ENCODE data around the gene CD99.
"Not testable (repeated sequence)": the region's sequence is repeated elsewhere in the genome, so short reads cannot be mapped to it uniquely, and the experiment has no call there.

CD99 gene

GRCh38 chrX:2723286-2723879, 32.3 kb downstream of the CD99 start:
- Mint-ChIP-seq H3K4me1 (peaks cover 9% of the 10 kb centered on the region), H3K4me3 (no peak overlapping the region), H3K36me3 (peaks cover 24% of the 10 kb centered on the region), H3K27me3 (no peaks in the 10 kb centered on the region), H3K27ac (no peak overlapping the region), H3K9me3 (no peaks in the 10 kb centered on the region)

DNA sequence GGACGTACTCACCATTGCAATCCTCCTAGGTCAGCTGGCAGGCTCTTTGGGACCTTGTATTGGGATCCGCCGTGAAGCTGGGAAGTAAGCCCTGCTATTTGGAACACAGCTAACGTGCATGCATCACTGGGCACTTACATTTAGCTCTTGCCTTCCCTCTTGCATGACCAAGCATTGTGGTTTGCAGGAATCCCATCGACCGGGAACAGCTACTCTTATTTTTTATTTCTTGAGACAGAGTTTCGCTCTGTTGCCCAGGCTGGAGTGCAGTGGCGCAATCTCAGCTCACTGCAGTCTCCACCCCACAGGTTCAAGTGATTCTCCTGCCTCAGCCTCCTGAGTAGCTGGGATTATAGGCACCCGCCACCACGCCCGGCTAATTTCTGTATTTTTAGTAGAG, 36.2 kb downstream of the CD99 start:
- peaks cover 31% of the 10 kb centered on the region for H3K36me3 Mint-ChIP-seq
- not testable (repeated sequence) for H3K27me3 Mint-ChIP-seq, H3K27ac Mint-ChIP-seq, H3K9me3 Mint-ChIP-seq, H3K4me3 Mint-ChIP-seq, H3K4me1 Mint-ChIP-seq

DNA sequence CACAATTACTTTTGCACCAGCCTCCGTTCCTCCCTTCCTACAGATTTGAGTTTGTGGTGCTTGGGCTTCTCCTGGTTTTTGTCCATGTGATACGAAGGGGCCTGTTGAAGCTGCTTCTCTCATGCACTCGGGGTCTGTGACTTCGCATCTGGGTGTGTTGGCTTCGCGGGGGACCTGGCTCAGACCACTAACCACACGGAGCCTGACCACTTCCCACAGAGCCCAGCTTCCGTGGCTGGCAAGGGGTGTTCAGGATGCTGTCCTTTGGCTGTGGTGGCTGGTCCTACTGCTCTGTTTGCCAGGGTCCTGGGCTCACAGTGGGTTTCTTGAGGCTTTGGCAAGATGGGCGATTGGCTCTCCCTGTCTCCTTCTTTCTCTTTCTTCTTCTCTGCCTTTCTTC, 41.0 kb downstream of the CD99 start:
- no peaks in the 10 kb centered on the region for H3K9me3 Mint-ChIP-seq
- H3K36me3 Mint-ChIP-seq = peaks cover 29% of the 10 kb centered on the region
- peak overlapping the region; percentile 27 for H3K27ac Mint-ChIP-seq
- H3K4me3 Mint-ChIP-seq = no peak overlapping the region
- peaks cover 6% of the 10 kb centered on the region for H3K4me1 Mint-ChIP-seq
- H3K27me3 Mint-ChIP-seq = no peaks in the 10 kb centered on the region

GRCh38 chrX:2732649-2733048, 41.6 kb downstream of the CD99 start:
- Mint-ChIP-seq H3K9me3 (no peaks in the 10 kb centered on the region), H3K27ac (peak overlapping the region; percentile 53), H3K27me3 (no peaks in the 10 kb centered on the region), H3K4me3 (no peak overlapping the region), H3K4me1 (peaks cover 6% of the 10 kb centered on the region), H3K36me3 (peaks cover 29% of the 10 kb centered on the region)

DNA sequence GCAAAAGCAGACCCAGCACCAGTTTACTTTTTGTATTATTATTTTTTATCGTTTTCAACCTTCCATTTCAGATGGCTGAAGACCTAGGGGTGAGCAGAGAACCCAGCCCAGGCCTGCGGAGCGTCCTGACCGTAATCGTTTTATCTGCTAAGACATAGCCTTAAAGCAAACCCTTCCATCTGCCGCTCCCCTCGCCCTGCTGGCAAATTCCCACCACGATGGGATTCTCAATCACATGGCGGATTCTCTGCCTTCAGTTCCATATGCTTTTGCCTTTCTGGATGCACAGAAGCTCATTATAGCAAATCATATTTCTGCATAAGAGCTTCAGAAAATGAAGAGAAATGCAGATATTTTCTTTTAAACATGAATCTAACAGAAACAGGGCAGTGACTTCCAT, 42.2 kb downstream of the CD99 start:
- H3K36me3 Mint-ChIP-seq = peaks cover 29% of the 10 kb centered on the region
- H3K4me1 Mint-ChIP-seq = peaks cover 6% of the 10 kb centered on the region
- no peak overlapping the region for H3K4me3 Mint-ChIP-seq
- no peaks in the 10 kb centered on the region for H3K27me3 Mint-ChIP-seq
- H3K27ac Mint-ChIP-seq = peak overlapping the region; percentile 9
- H3K9me3 Mint-ChIP-seq = no peaks in the 10 kb centered on the region

DNA sequence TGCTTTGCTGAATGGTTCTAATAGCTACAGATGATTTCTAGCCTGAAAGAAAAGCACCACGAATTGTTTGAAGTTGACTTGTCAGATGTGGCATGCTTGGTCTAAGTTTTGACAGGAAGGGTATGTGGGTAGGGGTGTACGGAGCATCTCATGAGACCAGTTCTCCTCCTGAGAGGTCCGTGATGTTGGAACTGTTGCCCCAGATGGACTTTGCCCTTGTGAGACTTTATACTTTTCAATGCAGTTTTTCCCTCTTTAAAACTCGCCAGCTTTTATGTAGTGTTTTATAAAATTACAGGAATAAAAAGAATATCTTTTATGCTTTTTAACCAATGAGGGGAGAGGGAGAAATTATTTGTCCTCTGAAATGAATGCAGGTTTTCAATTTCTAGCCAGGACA, 44.2 kb downstream of the CD99 start:
- peaks cover 27% of the 10 kb centered on the region for H3K36me3 Mint-ChIP-seq
- H3K4me3 Mint-ChIP-seq = no peak overlapping the region
- peaks cover 6% of the 10 kb centered on the region for H3K4me1 Mint-ChIP-seq
- H3K9me3 Mint-ChIP-seq = no peaks in the 10 kb centered on the region
- H3K27ac Mint-ChIP-seq = no peak overlapping the region
- no peaks in the 10 kb centered on the region for H3K27me3 Mint-ChIP-seq

- H3K9me3 Mint-ChIP-seq = no peaks in the 10 kb centered on the region
- no peaks in the 10 kb centered on the region for H3K27me3 Mint-ChIP-seq
- H3K4me3 Mint-ChIP-seq = no peak overlapping the region
- no peak overlapping the region for H3K27ac Mint-ChIP-seq
- no peaks in the 10 kb centered on the region for H3K4me1 Mint-ChIP-seq
- H3K36me3 Mint-ChIP-seq = peaks cover 25% of the 10 kb centered on the region
Measured at GRCh38 chrX:2740672-2741071, 49.6 kb downstream of the CD99 start.

DNA sequence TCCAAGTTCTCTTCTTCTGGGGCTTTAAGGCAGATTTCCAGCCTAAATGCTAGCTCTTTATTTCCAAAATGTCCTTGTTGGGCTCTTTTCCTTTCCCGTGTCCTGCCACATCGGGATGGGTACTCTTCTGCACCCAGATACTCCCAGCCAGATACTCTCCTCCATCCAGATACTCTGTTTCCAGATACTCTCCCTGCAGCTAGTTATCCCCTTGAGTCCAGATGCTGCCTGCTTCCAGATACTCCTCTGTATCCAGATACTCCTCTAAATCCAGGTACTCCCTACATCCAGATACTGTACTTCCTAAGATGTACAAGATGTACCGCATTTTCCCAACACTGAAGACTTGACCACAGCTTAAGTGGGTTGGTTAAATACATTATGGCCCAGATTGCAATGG, 50.3 kb downstream of the CD99 start:
- Mint-ChIP-seq H3K27ac (peak overlapping the region; percentile 72), H3K9me3 (no peaks in the 10 kb centered on the region), H3K4me3 (no peak overlapping the region), H3K36me3 (peaks cover 25% of the 10 kb centered on the region), H3K27me3 (no peaks in the 10 kb centered on the region), H3K4me1 (no peaks in the 10 kb centered on the region)

- H3K4me3 Mint-ChIP-seq, H3K27me3 Mint-ChIP-seq, H3K9me3 Mint-ChIP-seq, H3K4me1 Mint-ChIP-seq, H3K36me3 Mint-ChIP-seq: not testable (repeated sequence)
- H3K27ac Mint-ChIP-seq = peak overlapping the region; percentile 46
Measured at GRCh38 chrX:2746250-2746649, 55.2 kb downstream of the CD99 start.

- Mint-ChIP-seq H3K4me1 (no peaks in the 10 kb centered on the region), H3K27ac (no peak overlapping the region), H3K9me3 (no peaks in the 10 kb centered on the region), H3K4me3 (no peak overlapping the region), H3K36me3 (no peaks in the 10 kb centered on the region), H3K27me3 (no peaks in the 10 kb centered on the region)
Measured at GRCh38 chrX:2748171-2748814, 57.2 kb downstream of the CD99 start.

GRCh38 chrX:2748815-2749188, 57.7 kb downstream of the CD99 start:
- Mint-ChIP-seq H3K27ac (no peak overlapping the region), H3K27me3 (no peaks in the 10 kb centered on the region), H3K4me1 (no peaks in the 10 kb centered on the region), H3K4me3 (no peak overlapping the region), H3K36me3 (no peaks in the 10 kb centered on the region), H3K9me3 (no peaks in the 10 kb centered on the region)

GRCh38 chrX:2751291-2751690, 60.2 kb downstream of the CD99 start:
- H3K36me3 Mint-ChIP-seq = no peaks in the 10 kb centered on the region
- no peaks in the 10 kb centered on the region for H3K4me1 Mint-ChIP-seq
- H3K27me3 Mint-ChIP-seq = no peaks in the 10 kb centered on the region
- H3K27ac Mint-ChIP-seq = no peak overlapping the region
- no peak overlapping the region for H3K4me3 Mint-ChIP-seq
- H3K9me3 Mint-ChIP-seq = no peaks in the 10 kb centered on the region

- H3K4me3 Mint-ChIP-seq, H3K36me3 Mint-ChIP-seq, H3K27me3 Mint-ChIP-seq, H3K27ac Mint-ChIP-seq, H3K4me1 Mint-ChIP-seq, H3K9me3 Mint-ChIP-seq: not testable (repeated sequence)
Measured at GRCh38 chrX:2751874-2752300, 60.8 kb downstream of the CD99 start, which contains the start of gene XG. XG (plus strand) TSS chrX:2752040; CDS start chrX:2752275, 235 bp downstream.

GRCh38 chrX:2752441-2752840, 61.3 kb downstream of the CD99 start:
- H3K4me1 Mint-ChIP-seq, H3K36me3 Mint-ChIP-seq, H3K9me3 Mint-ChIP-seq: not testable (repeated sequence)

GRCh38 chrX:2755163-2755715, 64.1 kb downstream of the CD99 start:
- H3K4me3 Mint-ChIP-seq = not testable (repeated sequence)

More at GRCh38 chrX:2752441-2752840, 61.3 kb downstream of the CD99 start:
- not testable (repeated sequence) for H3K27ac Mint-ChIP-seq, H3K27me3 Mint-ChIP-seq, H3K4me3 Mint-ChIP-seq

GRCh38 chrX:2756548-2756947, 65.5 kb downstream of the CD99 start:
- Mint-ChIP-seq H3K27me3 (peaks cover 1% of the 10 kb centered on the region), H3K4me3 (no peak overlapping the region), H3K4me1 (no peaks in the 10 kb centered on the region), H3K36me3 (no peaks in the 10 kb centered on the region), H3K9me3 (no peaks in the 10 kb centered on the region), H3K27ac (no peak overlapping the region)

More at GRCh38 chrX:2755163-2755715, 64.1 kb downstream of the CD99 start:
- H3K4me1 Mint-ChIP-seq, H3K27ac Mint-ChIP-seq, H3K27me3 Mint-ChIP-seq, H3K9me3 Mint-ChIP-seq, H3K36me3 Mint-ChIP-seq: not testable (repeated sequence)

DNA sequence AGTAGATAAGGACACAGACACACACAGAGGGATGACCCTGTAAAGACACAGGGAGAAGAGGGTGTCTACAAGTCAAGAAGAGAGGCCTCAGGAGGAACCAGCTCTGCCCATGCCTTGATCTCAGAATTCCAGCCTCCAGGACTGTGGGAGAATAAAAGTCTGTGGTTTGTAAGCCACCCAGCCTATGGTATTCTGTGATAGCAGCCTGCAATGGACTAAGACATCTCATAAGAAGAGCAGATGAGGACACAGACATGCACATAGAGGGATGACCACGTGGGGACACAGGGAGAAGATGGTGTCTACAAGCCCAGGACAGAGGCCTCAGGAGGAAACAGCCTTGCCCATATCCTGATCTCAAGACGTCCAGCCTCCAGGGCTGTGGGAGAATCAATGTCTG, 70.2 kb downstream of the CD99 start:
- peaks cover 8% of the 10 kb centered on the region for H3K4me1 Mint-ChIP-seq
- H3K4me3 Mint-ChIP-seq = no peak overlapping the region
- H3K9me3 Mint-ChIP-seq = no peaks in the 10 kb centered on the region
- H3K27ac Mint-ChIP-seq = no peak overlapping the region
- H3K27me3 Mint-ChIP-seq = peaks cover 1% of the 10 kb centered on the region
- no peaks in the 10 kb centered on the region for H3K36me3 Mint-ChIP-seq
